H1 (cell line): ENCODE results near the gene UVRAG. TPM values are rescaled to one million over a fixed set of nuclear protein-coding genes. Genes with fewer than 3 reads are reported as not detected.

Experiments
- CTCF ChIA-PET: fragments of 300-600 bp; sonication (Branson Sonifier 250); formaldehyde crosslinking; loops from one replicate; lab custom pipeline; 2021; ENCODE audit not compliant: partially characterized antibody; lab: Charles Lee
- POLR2A ChIA-PET: fragments of 300-600 bp; sonication (Branson Sonifier 250); formaldehyde crosslinking; loops from one replicate; lab custom pipeline; 2021; ENCODE audit warnings: inconsistent platforms; ENCODE audit not compliant: partially characterized antibody; lab: Charles Lee
- DNase-seq, 2 experiments: peaks; one replicate each; pipeline versions ENCODE4 v3.0.0 to v3.0.0-alpha.2; 2010 to 2022; ENCODE audit warnings: low spot score in 2 of 2, low read depth in 1 of 2, mixed read lengths in 1 of 2
- FAIRE-seq: peaks from 2 replicates; lab custom pipeline; 2011; peaks lifted over from hg19 to GRCh38; lab: Jason Lieb, UNC
- H2AFZ ChIP-seq: 2 replicates; pipeline ENCODE4 v1.8.1; 2012; ENCODE audit warnings: low read length, inconsistent platforms
- H2AK5ac ChIP-seq: 2 replicates; pipeline ENCODE4 v1.6.1; 2013; ENCODE audit warnings: low read depth, low read length
- H2BK120ac ChIP-seq: replicated peaks from 2 replicates; pipeline ENCODE3; 2013; ENCODE audit warnings: low read depth, low read length, inconsistent platforms
- H2BK12ac ChIP-seq: 2 replicates; pipeline ENCODE4 v1.6.1; 2013; ENCODE audit warnings: low read depth, low read length
- H2BK15ac ChIP-seq: 2 replicates; pipeline ENCODE4 v1.6.1; 2013; ENCODE audit warnings: low read length
- H2BK20ac ChIP-seq: 2 replicates; pipeline ENCODE4 v1.6.1; 2013; ENCODE audit warnings: low read length
- H2BK5ac ChIP-seq: 2 replicates; pipeline ENCODE4 v1.6.1; 2013; ENCODE audit warnings: low read depth, low read length
- H3K14ac ChIP-seq: 2 replicates; pipeline ENCODE4 v1.6.1; 2013; ENCODE audit warnings: inconsistent platforms; ENCODE audit not compliant: insufficient read length
- H3K18ac ChIP-seq: 2 replicates; pipeline ENCODE4 v1.6.1; 2013; ENCODE audit warnings: low read length; ENCODE audit errors: extremely low read depth
- H3K23ac ChIP-seq: 2 replicates; pipeline ENCODE4 v1.6.1; 2013; ENCODE audit warnings: inconsistent platforms; ENCODE audit not compliant: insufficient read length
- H3K23me2 ChIP-seq: 2 replicates; pipeline ENCODE4 v1.6.1; 2013; ENCODE audit warnings: low read depth, low read length
- H3K27ac ChIP-seq: 2 replicates; pipeline ENCODE4 v1.6.1; 2011; ENCODE audit warnings: low read depth, low read length, inconsistent platforms
- H3K27me3 ChIP-seq, 4 experiments: replicated peaks in 1 of 4; 1 replicate in 1 of 4; 2 replicates in 3 of 4; pipeline versions ENCODE4 v1.6.1 to v1.8.1; 2011 to 2013; ENCODE audit warnings: low read length in 3 of 4, mild to moderate bottlenecking in 3 of 4, inconsistent platforms in 2 of 4, mixed read lengths in 2 of 4, moderate library complexity in 1 of 4; ENCODE audit not compliant: control insufficient read depth in 3 of 4, insufficient read depth in 3 of 4; ENCODE audit errors: extremely low read depth in 1 of 4
- H3K36me3 ChIP-seq, 4 experiments: 2 replicates each; pipeline versions ENCODE4 v1.6.1 to v1.8.1; 2011 to 2013; ENCODE audit warnings: mild to moderate bottlenecking in 4 of 4, low read length in 3 of 4, moderate library complexity in 2 of 4, control low read depth in 1 of 4, inconsistent platforms in 1 of 4; ENCODE audit not compliant: insufficient read depth in 4 of 4, control insufficient read depth in 2 of 4
- H3K4ac ChIP-seq: replicated peaks from 2 replicates; pipeline ENCODE3; 2013; ENCODE audit warnings: low read length, low read depth, mixed read lengths, inconsistent platforms; ENCODE audit not compliant: insufficient read length
- H3K4me1 ChIP-seq, 4 experiments: replicated peaks in 1 of 4; 1 replicate in 1 of 4; 2 replicates in 3 of 4; pipeline versions ENCODE4 v1.6.1 to v1.8.1; 2011 to 2013; ENCODE audit warnings: low read length in 3 of 4, inconsistent platforms in 2 of 4, mixed read lengths in 1 of 4; ENCODE audit not compliant: insufficient read depth in 4 of 4, control insufficient read depth in 3 of 4
- H3K4me2 ChIP-seq, 2 experiments: 2 replicates each; pipeline versions ENCODE4 v1.6.1 to v1.8.1; 2011 to 2013; ENCODE audit warnings: low read depth in 2 of 2, low read length in 2 of 2, control low read depth in 1 of 2, inconsistent platforms in 1 of 2, mild to moderate bottlenecking in 1 of 2; ENCODE audit not compliant: insufficient read depth in 1 of 2
- H3K4me3 ChIP-seq, 4 experiments: fragments of 200-600, 300-600 bp in 1 of 4; sonication (generic), shearing (Covaris generic), sonication (Bioruptor Twin) in 1 of 4; 2 replicates each; pipeline versions ENCODE4 v1.5.1 to v1.8.1; 2011 to 2016; ENCODE audit warnings: low read length in 4 of 4, low read depth in 3 of 4, control low read depth in 2 of 4, inconsistent platforms in 2 of 4, mild to moderate bottlenecking in 2 of 4, mixed read lengths in 1 of 4, moderate library complexity in 1 of 4; ENCODE audit not compliant: insufficient read depth in 2 of 4; ENCODE audit errors: extremely low read depth in 1 of 4
- H3K56ac ChIP-seq: replicated peaks from 2 replicates; pipeline ENCODE3; 2013; ENCODE audit warnings: low read depth, mild to moderate bottlenecking, mixed read lengths, low read length, inconsistent platforms; ENCODE audit not compliant: insufficient read length
- H3K79me1 ChIP-seq: 2 replicates; pipeline ENCODE4 v1.6.1; 2013; ENCODE audit warnings: low read depth, low read length, control low read depth
- H3K79me2 ChIP-seq, 2 experiments: 2 replicates each; pipeline versions ENCODE4 v1.6.1 to v1.8.1; 2012 to 2013; ENCODE audit warnings: low read length in 2 of 2, mild to moderate bottlenecking in 2 of 2, inconsistent platforms in 1 of 2; ENCODE audit not compliant: insufficient read depth in 2 of 2, control insufficient read depth in 1 of 2
- H3K9ac ChIP-seq, 4 experiments: replicated peaks in 1 of 4; 1 replicate in 1 of 4; 2 replicates in 3 of 4; pipeline versions ENCODE4 v1.6.1 to v1.8.1; 2011 to 2013; ENCODE audit warnings: low read depth in 3 of 4, low read length in 3 of 4, control low read depth in 2 of 4, mild to moderate bottlenecking in 2 of 4, moderate library complexity in 2 of 4, inconsistent platforms in 1 of 4; ENCODE audit errors: extremely low read depth in 1 of 4
- H3K9me3 ChIP-seq, 2 experiments: 2 replicates each; pipeline versions ENCODE4 v1.6.1 to v1.8.1; 2012 to 2013; ENCODE audit warnings: mild to moderate bottlenecking in 2 of 2, moderate library complexity in 2 of 2, control low read depth in 1 of 2, inconsistent platforms in 1 of 2, low read depth in 1 of 2, low read length in 1 of 2, mixed read lengths in 1 of 2; ENCODE audit not compliant: insufficient read depth in 2 of 2
- H4K20me1 ChIP-seq, 2 experiments: replicated peaks in 1 of 2; 2 replicates each; pipeline versions ENCODE3 to v1.8.1; 2011 to 2013; ENCODE audit warnings: inconsistent platforms in 2 of 2, low read length in 2 of 2, mild to moderate bottlenecking in 1 of 2; ENCODE audit not compliant: insufficient read depth in 2 of 2, control insufficient read depth in 1 of 2
- H4K5ac ChIP-seq: 2 replicates; pipeline ENCODE4 v1.6.1; 2013; ENCODE audit warnings: low read length, low read depth, mixed read lengths, inconsistent platforms; ENCODE audit not compliant: insufficient read length
- H4K8ac ChIP-seq: 2 replicates; pipeline ENCODE4 v1.8.0; 2013; ENCODE audit warnings: mild to moderate bottlenecking, moderate library complexity, low read length, inconsistent platforms; ENCODE audit not compliant: insufficient read depth; ENCODE audit errors: extremely low read depth
- H4K91ac ChIP-seq: replicated peaks from 2 replicates; pipeline ENCODE3; 2013; ENCODE audit warnings: low read length, mixed read lengths, inconsistent platforms; ENCODE audit not compliant: insufficient read length
- EZH2 ChIP-seq: fragments of 200-600 bp; sonication (generic); IDR thresholded peaks from 2 replicates; pipeline ENCODE4 v1.7.1; 2012; ENCODE audit warnings: low read depth, mild to moderate bottlenecking, moderate library complexity, low read length, inconsistent platforms; ENCODE audit not compliant: severe bottlenecking
- FOSL1 ChIP-seq: IDR thresholded peaks from 2 replicates; pipeline ENCODE4 v1.6.1; 2011; ENCODE audit warnings: mild to moderate bottlenecking, low read depth, low read length, moderate library complexity; ENCODE audit not compliant: insufficient read depth
- GTF2F1 ChIP-seq: IDR thresholded peaks from 2 replicates; pipeline ENCODE4 v1.6.1; 2012; ENCODE audit warnings: low read depth, low read length, improper control_type of control experiment, borderline replicate concordance
- SIN3A ChIP-seq, 2 experiments: IDR thresholded peaks in 1 of 2; conservative IDR thresholded peaks in 1 of 2; 2 replicates each; pipeline ENCODE4 v1.6.1; 2011 to 2012; ENCODE audit warnings: low read length in 2 of 2, improper control_type of control experiment in 1 of 2, low read depth in 1 of 2, mild to moderate bottlenecking in 1 of 2
- SIRT6 ChIP-seq: IDR thresholded peaks from one replicate; pipeline ENCODE4 v1.7.1; 2012; ENCODE audit warnings: low read length, inconsistent platforms
- WGBS, 2 experiments: shearing (Covaris generic) in 1 of 2; methylation state at CpG; one replicate each; pipeline versions ENCODE4 v1.1.6 to v1.1.7; 2013 to 2015; ENCODE audit warnings: low lambda C conversion rate in 2 of 2, mixed read lengths in 2 of 2, inconsistent platforms in 1 of 2, low coverage in 1 of 2, missing lambda C conversion rate in 1 of 2; ENCODE audit not compliant: insufficient replicate concordance in 2 of 2, insufficient coverage in 1 of 2, insufficient read length in 1 of 2; ENCODE audit errors: extremely low coverage in 1 of 2, missing lambda C conversion rate in 1 of 2; 5-methylcytosine and 5-hydroxymethylcytosine counted together
- polyA plus RNA-seq, 7 experiments: library from polyadenylated mRNA; depleted of rRNA in 3 of 7; stranded (reverse) in 5 of 7; unstranded in 2 of 7; fragments of >200 nt in 5 of 7; fragments of 200-250 nt in 2 of 7; gene quantifications; 1 replicate in 5 of 7; 2 replicates in 1 of 7; 4 replicates in 1 of 7; pipeline versions ENCODE4 v1.2.1 to v1.2.3, GENCODE V29; 2011 to 2013; ENCODE audit warnings: missing spikeins in 2 of 7, mixed read lengths in 2 of 7
- total RNA-seq: library from RNA; stranded (reverse); fragmentation: NEBNext Ultra II Directional; extraction: Animal tissue kit (Norgen Biotek cat#: 25700); gene quantifications from 2 replicates; pipeline ENCODE4 v1.2.1, GENCODE V29; 2021

UVRAG gene
- total and polyA plus RNA-seq, 2 of the 8 experiments (the other 6 are each of a cell fraction or from before 2014, with no cell fraction given), result 5.5 to 14.7 TPM

GRCh38 chr11:76131671-76132631 is 316.9 kb downstream of the UVRAG start:
- TF ChIP-seq FOSL1, result no peak
- TF ChIP-seq EZH2, result no peak
- TF ChIP-seq GTF2F1, result no peak
- no peak for TF ChIP-seq SIRT6
- TF ChIP-seq SIN3A (conservative IDR thresholded peaks at IDR 0.05 in 1 of 2, IDR thresholded peaks at IDR 0.05 in 1 of 2; ENCODE audit: low read depth in 1 of 2, low read length in 2 of 2), result no peak
- Histone ChIP-seq H3K23me2 (no peaks in the 10 kb centered on the region), H3K9me3 (no peaks in the 10 kb centered on the region), H3K27ac (no peak overlapping the region), H3K79me1 (no peaks in the 10 kb centered on the region), H3K18ac (no peak overlapping the region), H3K36me3 (no peaks in the 10 kb centered on the region), H3K4me3 (no peak overlapping the region), H3K4me1 (no peaks in the 10 kb centered on the region), H2BK15ac (no peak overlapping the region), H2BK20ac (no peak overlapping the region), H3K4me2 (no peak overlapping the region), H4K8ac (no peak overlapping the region), H2BK5ac (no peak overlapping the region), H3K56ac (no peak overlapping the region), H3K14ac (no peak overlapping the region), H2BK120ac (no peak overlapping the region), H3K79me2 (no peaks in the 10 kb centered on the region), H4K91ac (no peak overlapping the region), H4K5ac (no peak overlapping the region), H2AK5ac (no peak overlapping the region), H3K23ac (no peak overlapping the region), H3K4ac (no peak overlapping the region), H4K20me1 (no peaks in the 10 kb centered on the region), H2AFZ (no peak overlapping the region), H3K27me3 (no peaks in the 10 kb centered on the region), H3K9ac (no peak overlapping the region), H2BK12ac (no peak overlapping the region)
- CTCF ChIA-PET, result interaction anchor here (0.5 to 3.3 kb wide), 8 partner anchors 11 to 973 kb away, joined by 3 to 14 read pairs (median 4); no protein-coding TSS in a partner anchor
- no peak for FAIRE-seq
- POLR2A ChIA-PET, result no interaction called here
- 89% methylated on average over 6 of the region's 6 CpGs; no CpG with 5 or more reads in 1 of the 2 experiments for WGBS, 2 experiments
- DNase-seq, result no peak
